ENCODE data around the gene ELL. TPM values are rescaled to one million over a fixed set of nuclear protein-coding genes. Genes with fewer than 3 reads are reported as not detected.
A peak's percentile ranks its signal among the peaks of the same experiment; 100 is the strongest.
"Not testable (repeated sequence)": the region's sequence is repeated elsewhere in the genome, so short reads cannot be mapped to it uniquely, and the experiment has no call there.

ELL gene
- total RNA-seq, 1 donor, result 40.4 TPM

- H3K4me1 ChIP-seq (ENCODE audit: insufficient read depth, low read length), result peaks cover 25% of the 10 kb centered on the region
- not testable (repeated sequence) for H3K9me3 ChIP-seq (ENCODE audit: low read depth, low read length); H3K4me3 ChIP-seq (ENCODE audit: low read length); H3K27me3 ChIP-seq (ENCODE audit: insufficient read depth, low read length)
These were observed 18.3 kb upstream of the ELL start for GRCh38 chr19:18540200-18540599.

GRCh38 chr19:18539372-18539771 is 17.5 kb upstream of the ELL start:
- no peak overlapping the region for H3K4me3 ChIP-seq (ENCODE audit: low read length)
- peaks cover 19% of the 10 kb centered on the region for H3K4me1 ChIP-seq (ENCODE audit: insufficient read depth, low read length)

GRCh38 chr19:18538115-18538514 is 16.2 kb upstream of the ELL start:
- H3K4me3 ChIP-seq (ENCODE audit: low read length), result no peak overlapping the region

More at GRCh38 chr19:18539372-18539771, 17.5 kb upstream of the ELL start:
- no peaks in the 10 kb centered on the region for H3K9me3 ChIP-seq (ENCODE audit: low read depth, low read length)
- no peaks in the 10 kb centered on the region for H3K27me3 ChIP-seq (ENCODE audit: insufficient read depth, low read length)

GRCh38 chr19:18537431-18537830 is 15.6 kb upstream of the ELL start:
- H3K27me3 ChIP-seq (ENCODE audit: insufficient read depth, low read length), result no peaks in the 10 kb centered on the region
- peaks cover 10% of the 10 kb centered on the region for H3K4me1 ChIP-seq (ENCODE audit: insufficient read depth, low read length)
- H3K9me3 ChIP-seq (ENCODE audit: low read depth, low read length), result no peaks in the 10 kb centered on the region
- H3K4me3 ChIP-seq (ENCODE audit: low read length), result no peak overlapping the region

More at GRCh38 chr19:18538115-18538514, 16.2 kb upstream of the ELL start:
- no peaks in the 10 kb centered on the region for H3K9me3 ChIP-seq (ENCODE audit: low read depth, low read length)
- peaks cover 12% of the 10 kb centered on the region for H3K4me1 ChIP-seq (ENCODE audit: insufficient read depth, low read length)
- no peaks in the 10 kb centered on the region for H3K27me3 ChIP-seq (ENCODE audit: insufficient read depth, low read length)

- Histone ChIP-seq H3K27me3 (ENCODE audit: insufficient read depth, low read length) (no peaks in the 10 kb centered on the region), H3K4me3 (ENCODE audit: low read length) (no peak overlapping the region), H3K4me1 (ENCODE audit: insufficient read depth, low read length) (no peaks in the 10 kb centered on the region), H3K9me3 (ENCODE audit: low read depth, low read length) (no peaks in the 10 kb centered on the region)
These were observed 14.6 kb upstream of the ELL start for GRCh38 chr19:18536475-18536874.

- Histone ChIP-seq H3K4me3 (ENCODE audit: low read length) (no peak overlapping the region), H3K9me3 (ENCODE audit: low read depth, low read length) (no peaks in the 10 kb centered on the region), H3K4me1 (ENCODE audit: insufficient read depth, low read length) (no peaks in the 10 kb centered on the region), H3K27me3 (ENCODE audit: insufficient read depth, low read length) (no peaks in the 10 kb centered on the region)
These were observed 11.2 kb upstream of the ELL start for GRCh38 chr19:18533058-18533457.

- H3K9me3 ChIP-seq (ENCODE audit: low read depth, low read length), result no peaks in the 10 kb centered on the region
- H3K4me3 ChIP-seq (ENCODE audit: low read length), result no peak overlapping the region
- H3K27me3 ChIP-seq (ENCODE audit: insufficient read depth, low read length), result no peaks in the 10 kb centered on the region
- H3K4me1 ChIP-seq (ENCODE audit: insufficient read depth, low read length), result no peaks in the 10 kb centered on the region
These were observed 10.5 kb upstream of the ELL start for GRCh38 chr19:18532168-18532890.

GRCh38 chr19:18531485-18531884 is 9.6 kb upstream of the ELL start:
- Histone ChIP-seq H3K27me3 (ENCODE audit: insufficient read depth, low read length) (no peaks in the 10 kb centered on the region), H3K9me3 (ENCODE audit: low read depth, low read length) (no peaks in the 10 kb centered on the region), H3K4me3 (ENCODE audit: low read length) (no peak overlapping the region), H3K4me1 (ENCODE audit: insufficient read depth, low read length) (no peaks in the 10 kb centered on the region)

- no peak overlapping the region for H3K4me3 ChIP-seq (ENCODE audit: low read length)
- no peaks in the 10 kb centered on the region for H3K9me3 ChIP-seq (ENCODE audit: low read depth, low read length)
- no peaks in the 10 kb centered on the region for H3K4me1 ChIP-seq (ENCODE audit: insufficient read depth, low read length)
- no peaks in the 10 kb centered on the region for H3K27me3 ChIP-seq (ENCODE audit: insufficient read depth, low read length)
These were observed 7.9 kb upstream of the ELL start for GRCh38 chr19:18529782-18530181.

- Histone ChIP-seq H3K4me3 (ENCODE audit: low read length) (no peak overlapping the region), H3K27me3 (ENCODE audit: insufficient read depth, low read length) (no peaks in the 10 kb centered on the region), H3K4me1 (ENCODE audit: insufficient read depth, low read length) (peaks cover 6% of the 10 kb centered on the region), H3K9me3 (ENCODE audit: low read depth, low read length) (no peaks in the 10 kb centered on the region)
These were observed 4.4 kb upstream of the ELL start for GRCh38 chr19:18526316-18526715.

- H3K27me3 ChIP-seq (ENCODE audit: insufficient read depth, low read length), result no peaks in the 10 kb centered on the region
- H3K4me3 ChIP-seq (ENCODE audit: low read length), result no peak overlapping the region
- H3K9me3 ChIP-seq (ENCODE audit: low read depth, low read length), result no peaks in the 10 kb centered on the region
- peaks cover 22% of the 10 kb centered on the region for H3K4me1 ChIP-seq (ENCODE audit: insufficient read depth, low read length)
These were observed 2.0 kb upstream of the ELL start for GRCh38 chr19:18523841-18524240.

- H3K27me3 ChIP-seq (ENCODE audit: insufficient read depth, low read length); H3K9me3 ChIP-seq (ENCODE audit: low read depth, low read length); H3K4me3 ChIP-seq (ENCODE audit: low read length): not testable (repeated sequence)
These were observed 1.1 kb upstream of the ELL start for GRCh38 chr19:18522862-18523440.

GRCh38 chr19:18522124-18522861 is 423 bp upstream of the ELL start:
- no peaks in the 10 kb centered on the region for H3K9me3 ChIP-seq (ENCODE audit: low read depth, low read length)
- peak overlapping the region; percentile 97 for H3K4me3 ChIP-seq (ENCODE audit: low read length)
- H3K27me3 ChIP-seq (ENCODE audit: insufficient read depth, low read length), result no peaks in the 10 kb centered on the region
- peaks cover 37% of the 10 kb centered on the region for H3K4me1 ChIP-seq (ENCODE audit: insufficient read depth, low read length)

More at GRCh38 chr19:18522862-18523440, 1.1 kb upstream of the ELL start:
- peaks cover 31% of the 10 kb centered on the region for H3K4me1 ChIP-seq (ENCODE audit: insufficient read depth, low read length)

- Histone ChIP-seq H3K27me3 (ENCODE audit: insufficient read depth, low read length) (no peaks in the 10 kb centered on the region), H3K9me3 (ENCODE audit: low read depth, low read length) (no peaks in the 10 kb centered on the region), H3K4me3 (ENCODE audit: low read length) (peak overlapping the region; percentile 97), H3K4me1 (ENCODE audit: insufficient read depth, low read length) (peaks cover 47% of the 10 kb centered on the region)
These were observed 800 bp downstream of the ELL start for GRCh38 chr19:18520848-18521691.
